Body of pancreas (tissue), 4 donors: ENCODE results near the gene S100A11.

Experiments
- POLR2A ChIP-seq, 3 donors: fragments of 450-650 bp; IDR thresholded peaks; one replicate each; pipeline ENCODE4 v1.6.1; 2016; ENCODE audit warnings: antibody characterized with exemption in 3 of 3, mild to moderate bottlenecking in 2 of 3
- TF ChIP-seq, protein P1 (sequence below), 7 experiments: fragments of 450-650 bp in 4 of 7; fragments of 200-600 bp in 3 of 7; sonication (generic) in 3 of 7; IDR thresholded peaks; one replicate each; pipeline ENCODE4 v1.5.1; 2016 to 2019; ENCODE audit warnings: antibody characterized with exemption in 7 of 7

DNA sequence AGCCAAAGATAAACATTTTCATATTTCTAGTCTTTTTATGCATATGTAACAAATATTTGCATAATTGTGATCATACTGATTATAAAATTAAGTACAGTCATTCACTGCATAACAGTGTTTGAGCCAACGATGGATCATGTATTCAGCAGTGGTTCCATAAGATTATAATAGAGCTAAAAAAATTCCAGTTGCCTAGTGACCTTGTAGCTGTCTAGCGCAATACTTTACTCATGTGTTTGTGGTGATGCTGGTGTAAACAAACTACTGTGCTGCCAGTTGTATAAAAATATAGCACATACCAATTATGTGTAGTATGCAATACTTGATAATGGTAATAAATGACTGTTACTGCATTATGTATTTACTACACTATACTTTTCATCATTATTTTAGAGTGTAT, 41.0 kb downstream of the S100A11 start:
- no peak for TF ChIP-seq POLR2A (IDR thresholded peaks at IDR 0.05)
- TF ChIP-seq, protein P1, sequence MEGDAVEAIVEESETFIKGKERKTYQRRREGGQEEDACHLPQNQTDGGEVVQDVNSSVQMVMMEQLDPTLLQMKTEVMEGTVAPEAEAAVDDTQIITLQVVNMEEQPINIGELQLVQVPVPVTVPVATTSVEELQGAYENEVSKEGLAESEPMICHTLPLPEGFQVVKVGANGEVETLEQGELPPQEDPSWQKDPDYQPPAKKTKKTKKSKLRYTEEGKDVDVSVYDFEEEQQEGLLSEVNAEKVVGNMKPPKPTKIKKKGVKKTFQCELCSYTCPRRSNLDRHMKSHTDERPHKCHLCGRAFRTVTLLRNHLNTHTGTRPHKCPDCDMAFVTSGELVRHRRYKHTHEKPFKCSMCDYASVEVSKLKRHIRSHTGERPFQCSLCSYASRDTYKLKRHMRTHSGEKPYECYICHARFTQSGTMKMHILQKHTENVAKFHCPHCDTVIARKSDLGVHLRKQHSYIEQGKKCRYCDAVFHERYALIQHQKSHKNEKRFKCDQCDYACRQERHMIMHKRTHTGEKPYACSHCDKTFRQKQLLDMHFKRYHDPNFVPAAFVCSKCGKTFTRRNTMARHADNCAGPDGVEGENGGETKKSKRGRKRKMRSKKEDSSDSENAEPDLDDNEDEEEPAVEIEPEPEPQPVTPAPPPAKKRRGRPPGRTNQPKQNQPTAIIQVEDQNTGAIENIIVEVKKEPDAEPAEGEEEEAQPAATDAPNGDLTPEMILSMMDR (IDR thresholded peaks at IDR 0.05), result no peak
